ENCODE measurements around the gene SCN8A.

Gene SCN8A

GRCh38 chr12:51852404-51853137 is 261.5 kb downstream of the SCN8A start:
- DNase-seq (ENCODE audit: low spot score), result no peak

GRCh38 chr12:51855586-51856428 is 264.8 kb downstream of the SCN8A start:
- DNase-seq (ENCODE audit: low spot score), result peak; percentile 75

GRCh38 chr12:51860986-51861385 is 270.0 kb downstream of the SCN8A start:
- DNase-seq (ENCODE audit: low spot score), result no peak
